H4 (cell line): ENCODE results near the gene CCR5AS.
A peak's percentile ranks its signal among the peaks of the same experiment; 100 is the strongest.

ENCODE experiments used
- DNase-seq: peaks from one replicate; pipeline ENCODE4 v3.0.0-alpha.2; 2015; ENCODE audit warnings: low spot score

The CCR5AS gene

DNA sequence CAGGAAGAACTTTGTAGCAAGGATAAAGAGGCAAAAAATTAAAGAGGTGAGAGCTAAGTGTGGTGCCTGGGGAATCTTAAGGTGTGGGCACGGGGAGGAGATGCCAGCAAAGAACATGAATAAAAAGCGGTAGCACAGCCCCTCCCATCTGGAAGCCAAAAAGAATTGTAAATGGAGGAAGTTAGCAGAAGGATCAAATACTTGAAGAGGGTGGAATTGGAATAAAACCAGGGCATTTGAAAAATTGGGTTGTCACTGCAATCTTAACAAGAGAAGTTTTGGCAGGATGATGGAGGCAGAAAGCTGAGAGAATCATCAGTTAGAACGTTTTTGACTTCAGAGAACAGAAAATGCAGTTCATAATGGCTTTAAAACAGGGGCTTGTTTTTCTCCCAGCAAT, 50.6 kb downstream of the CCR5AS start:
- DNase-seq, result no peak

DNA sequence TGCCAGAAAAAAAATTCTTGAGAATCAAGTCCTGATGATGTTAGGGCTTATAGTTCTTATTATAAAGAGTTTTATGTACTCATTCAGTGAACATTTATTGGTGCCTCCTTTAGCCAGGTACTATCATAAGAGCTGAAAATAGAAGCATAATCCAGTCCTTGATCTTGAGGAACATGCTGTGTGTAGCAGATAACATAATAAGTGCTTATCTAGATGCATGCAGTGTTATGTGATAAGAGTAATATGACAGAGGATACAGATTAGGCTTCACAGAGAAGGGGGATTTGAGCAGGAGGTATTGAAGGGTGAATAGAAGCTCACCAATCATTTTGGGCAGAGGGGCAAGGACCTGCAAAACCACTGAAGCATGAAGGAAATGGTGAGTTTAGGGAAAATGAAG, 51.9 kb downstream of the CCR5AS start:
- no peak for DNase-seq

DNA sequence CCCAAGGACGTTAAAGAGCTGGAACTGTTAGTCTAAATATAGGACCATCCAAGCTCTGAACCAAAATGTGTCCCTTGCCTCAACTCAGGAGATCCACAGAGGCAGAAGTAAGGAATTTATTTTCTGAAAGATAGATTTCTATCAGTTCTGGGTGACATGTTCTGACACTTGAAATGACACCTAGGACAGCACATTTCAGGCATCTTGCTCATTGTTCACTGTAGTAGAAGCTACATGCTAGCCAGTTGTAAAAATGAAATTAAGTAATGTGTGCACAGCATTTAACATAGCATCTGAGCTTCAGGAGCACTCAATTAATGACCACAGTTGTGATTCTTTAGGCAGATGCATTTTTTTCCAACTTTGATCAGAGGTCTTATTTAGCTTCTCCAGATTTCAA, 52.4 kb downstream of the CCR5AS start:
- DNase-seq, result no peak

DNA sequence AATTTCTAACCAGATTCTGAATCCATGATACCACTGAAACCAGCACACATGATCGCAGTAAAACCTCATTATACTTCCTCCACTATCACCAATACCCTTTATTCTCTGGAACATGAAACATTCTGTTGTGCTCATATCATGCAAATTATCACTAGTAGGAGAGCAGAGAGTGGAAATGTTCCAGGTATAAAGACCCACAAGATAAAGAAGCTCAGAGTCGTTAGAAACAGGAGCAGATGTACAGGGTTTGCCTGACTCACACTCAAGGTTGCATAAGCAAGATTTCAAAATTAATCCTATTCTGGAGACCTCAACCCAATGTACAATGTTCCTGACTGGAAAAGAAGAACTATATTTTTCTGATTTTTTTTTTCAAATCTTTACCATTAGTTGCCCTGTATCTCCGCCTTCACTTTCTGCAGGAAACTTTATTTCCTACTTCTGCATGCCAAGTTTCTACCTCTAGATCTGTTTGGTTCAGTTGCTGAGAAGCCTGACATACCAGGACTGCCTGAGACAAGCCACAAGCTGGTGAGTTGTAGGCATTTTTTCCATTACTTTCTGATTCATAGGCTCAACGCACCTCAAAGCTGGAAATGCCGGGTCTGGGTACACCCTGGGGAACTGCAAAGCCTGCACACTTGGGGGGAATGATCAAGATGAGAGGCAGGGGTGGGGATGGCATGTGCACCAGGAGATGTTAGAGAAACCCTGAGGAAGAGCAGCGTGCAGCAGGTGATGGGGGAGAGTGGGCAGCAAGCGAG, 53.0 kb downstream of the CCR5AS start, which contains the start of gene CCR2:
TSS of gene CCR2 (plus strand) at position 465 of the 764 bp plus-strand sequence. CDS start 3,417 bp downstream, outside the sequence.
- no peak for DNase-seq

DNA sequence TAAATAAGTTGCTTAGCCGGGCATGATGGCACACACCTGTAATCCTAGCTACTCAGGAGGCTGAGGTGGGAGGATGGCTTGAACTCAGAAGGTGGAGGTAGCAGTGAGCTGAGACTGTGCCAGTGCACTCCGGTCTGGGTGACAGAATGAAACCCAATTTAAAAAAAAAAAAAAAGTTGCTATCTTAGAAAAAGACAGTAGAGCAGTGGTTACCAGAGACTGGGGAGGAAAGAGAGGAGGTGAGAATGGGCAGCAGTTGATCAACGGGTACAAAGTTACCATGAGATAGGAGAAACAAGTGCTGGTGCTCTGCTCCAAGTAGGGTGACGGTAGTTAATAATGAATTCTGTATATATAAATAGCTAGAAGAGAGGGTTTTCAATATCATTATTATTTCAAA, 53.8 kb downstream of the CCR5AS start:
- DNase-seq, result no peak

DNA sequence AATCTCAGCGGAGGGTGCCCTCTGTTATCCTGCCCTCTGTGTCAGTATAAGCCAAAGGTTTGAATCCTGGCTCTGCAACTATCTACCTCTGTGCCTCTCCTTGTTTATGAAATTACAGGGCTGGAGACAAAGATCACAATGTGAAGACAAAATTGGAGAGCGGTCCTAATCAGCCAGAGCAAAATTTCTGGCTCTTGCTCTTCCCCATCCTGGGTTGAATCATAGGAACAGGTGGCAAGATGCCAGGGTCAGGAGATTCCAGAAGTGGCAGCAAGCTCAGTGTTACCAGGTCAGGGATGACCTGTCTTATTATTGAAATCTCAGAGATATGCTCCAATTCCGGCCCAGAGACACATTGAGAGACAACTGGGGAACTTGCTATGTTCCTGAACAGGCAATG, 55.2 kb downstream of the CCR5AS start:
- no peak for DNase-seq

DNA sequence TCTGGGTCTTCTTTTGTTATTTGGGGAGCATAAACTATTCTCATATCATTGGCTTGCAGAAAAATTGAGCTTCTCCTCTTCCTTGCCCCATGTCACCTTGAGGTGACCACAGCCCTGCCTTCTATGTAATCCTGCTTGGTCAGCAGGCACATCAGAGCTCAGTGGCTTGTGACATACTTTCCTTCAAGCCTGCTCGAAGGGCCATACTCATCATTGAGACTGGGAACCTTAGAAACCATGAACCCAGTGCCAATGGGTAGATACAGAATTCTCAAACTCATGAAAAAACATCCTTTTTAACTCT, 56.7 kb downstream of the CCR5AS start:
- DNase-seq, result no peak

DNA sequence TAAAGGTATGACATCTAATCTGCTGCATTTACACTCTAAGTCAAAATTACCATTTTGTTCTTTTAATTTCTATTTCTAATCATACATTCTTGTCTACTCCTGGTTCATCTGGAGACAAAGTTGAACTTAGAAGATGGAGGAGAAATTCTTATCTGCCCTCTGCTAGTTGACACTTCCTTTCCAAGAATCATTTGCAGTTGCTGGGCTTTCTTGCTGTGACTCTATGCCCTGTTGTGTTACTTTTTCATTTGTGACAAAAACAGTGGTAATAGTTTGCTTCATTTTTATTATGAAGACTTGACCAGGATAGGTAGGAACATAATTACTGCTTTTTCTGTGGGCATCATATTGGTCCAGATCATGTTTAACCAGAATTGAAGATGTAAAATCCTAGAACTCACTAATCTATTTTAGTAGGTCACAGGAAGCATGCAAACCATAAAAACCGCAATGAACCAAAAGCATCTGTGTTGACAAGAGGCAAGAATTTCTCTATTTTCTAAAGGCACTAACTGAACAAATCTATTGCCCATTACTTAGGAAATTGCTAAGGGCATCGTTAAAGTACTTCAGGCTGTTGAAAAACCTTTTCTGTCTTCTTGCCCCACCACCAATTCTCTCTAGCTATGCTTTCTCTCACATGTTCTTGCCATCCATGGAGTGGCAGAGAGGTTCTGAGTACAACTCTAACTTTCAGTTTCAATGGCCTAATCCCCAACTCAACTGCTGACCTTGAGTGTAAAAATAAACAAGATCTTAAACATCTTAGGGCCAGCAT, 57.2 kb downstream of the CCR5AS start:
- DNase-seq, result no peak

DNA sequence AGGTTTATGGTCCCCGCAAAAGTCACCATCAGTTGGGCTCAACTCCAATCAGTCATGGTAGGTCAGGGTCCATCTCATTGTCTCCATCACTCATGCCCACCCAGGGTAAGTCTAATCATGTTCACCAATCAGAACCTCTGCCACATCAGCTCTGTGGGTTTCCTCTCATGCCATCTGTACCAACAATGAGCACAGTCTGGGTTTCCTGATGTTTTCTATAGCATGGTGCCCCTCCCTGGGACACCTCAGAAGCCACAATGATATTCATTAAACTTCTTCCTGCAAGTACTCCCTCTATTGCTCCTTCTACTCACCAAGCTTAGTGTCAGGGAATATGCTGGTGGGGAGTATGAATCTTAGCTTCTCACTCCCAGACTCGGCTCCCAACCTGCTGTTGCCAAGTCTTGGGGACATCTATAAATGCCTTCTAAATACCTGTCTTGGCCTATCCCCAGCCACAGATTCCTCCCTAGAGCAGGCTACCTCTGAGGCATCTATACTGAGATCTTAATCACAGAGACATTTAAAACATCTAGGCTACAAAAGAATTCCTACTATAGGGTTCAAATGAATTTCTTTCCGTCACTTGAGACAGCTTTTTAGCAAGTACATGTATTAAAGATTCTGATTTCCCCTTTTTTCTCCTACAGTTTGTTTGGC, 57.9 kb downstream of the CCR5AS start:
- DNase-seq, result no peak

DNA sequence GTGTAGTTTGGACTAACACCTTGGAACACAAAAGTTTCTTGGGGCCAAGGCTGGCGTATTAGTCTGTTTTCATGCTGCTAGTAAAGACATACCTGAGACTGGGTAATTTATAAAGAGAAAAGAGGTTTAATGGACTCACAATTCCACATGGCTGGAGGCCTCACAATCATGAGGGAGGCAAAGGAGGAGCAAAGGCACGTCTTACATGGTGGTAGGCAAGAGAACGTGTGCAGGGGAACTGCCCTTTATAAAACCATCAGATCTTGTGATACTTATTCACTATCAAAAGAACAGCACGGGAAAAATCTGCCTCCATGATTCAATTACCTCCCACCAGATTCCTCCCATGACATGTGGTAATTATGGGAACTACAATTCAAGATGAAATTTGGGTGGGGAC, 62.4 kb downstream of the CCR5AS start:
- DNase-seq, result no peak

DNA sequence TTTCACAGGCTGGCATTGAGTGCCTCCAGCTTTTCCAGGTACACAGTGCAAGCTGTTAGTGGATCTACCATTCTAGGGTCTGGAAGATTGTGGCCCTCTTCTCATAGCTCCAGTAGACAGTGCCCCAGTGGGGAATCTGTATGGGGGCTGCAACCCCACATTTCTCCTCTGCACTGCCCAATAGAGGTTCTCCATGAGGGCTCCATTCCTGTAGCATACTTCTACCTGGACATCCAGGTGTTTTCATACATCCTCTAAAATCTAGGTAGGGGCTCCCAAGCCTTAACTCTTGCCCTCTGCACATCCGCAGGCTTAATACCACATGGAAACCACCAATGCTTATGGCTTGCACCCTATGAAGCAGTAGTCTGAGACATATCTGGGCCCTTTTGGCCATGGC, 68.0 kb downstream of the CCR5AS start:
- no peak for DNase-seq

DNA sequence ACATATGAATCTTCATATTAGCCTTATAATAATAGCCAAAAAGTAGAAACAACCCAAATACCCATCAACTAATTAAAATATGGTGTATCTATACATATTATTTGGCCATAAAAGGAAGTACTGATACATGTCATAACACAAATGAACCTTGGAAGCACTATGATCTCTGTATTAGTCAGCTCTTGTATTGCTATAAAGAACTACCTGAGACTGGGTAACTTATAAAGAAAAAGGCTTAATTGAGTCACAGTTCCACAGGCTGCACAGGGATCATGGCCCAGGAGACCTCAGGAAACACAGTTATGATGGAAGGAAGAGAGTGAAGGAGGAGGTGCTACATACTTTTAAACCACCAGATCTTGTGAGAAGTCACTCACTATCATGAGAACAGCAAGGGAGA, 69.0 kb downstream of the CCR5AS start:
- DNase-seq, result no peak

DNA sequence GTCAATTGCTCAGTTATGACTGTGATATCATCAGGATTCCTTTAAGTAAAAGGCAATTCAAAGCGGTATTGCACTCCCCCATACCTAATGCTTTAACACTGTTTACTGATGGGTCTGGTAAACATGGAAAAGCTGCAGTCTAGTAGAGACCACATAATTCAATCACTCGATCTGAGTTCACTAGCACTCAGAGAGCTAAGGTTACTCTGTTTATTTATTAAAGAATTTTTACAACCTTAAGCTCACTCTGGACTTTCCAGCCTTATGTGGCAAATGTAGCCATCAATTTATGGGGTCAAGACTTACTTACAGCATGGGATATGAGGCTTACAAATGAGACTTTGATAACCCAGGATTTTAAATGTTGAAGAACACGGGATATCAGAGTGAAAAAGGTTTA, 71.3 kb downstream of the CCR5AS start:
- peak; percentile 31 for DNase-seq

DNA sequence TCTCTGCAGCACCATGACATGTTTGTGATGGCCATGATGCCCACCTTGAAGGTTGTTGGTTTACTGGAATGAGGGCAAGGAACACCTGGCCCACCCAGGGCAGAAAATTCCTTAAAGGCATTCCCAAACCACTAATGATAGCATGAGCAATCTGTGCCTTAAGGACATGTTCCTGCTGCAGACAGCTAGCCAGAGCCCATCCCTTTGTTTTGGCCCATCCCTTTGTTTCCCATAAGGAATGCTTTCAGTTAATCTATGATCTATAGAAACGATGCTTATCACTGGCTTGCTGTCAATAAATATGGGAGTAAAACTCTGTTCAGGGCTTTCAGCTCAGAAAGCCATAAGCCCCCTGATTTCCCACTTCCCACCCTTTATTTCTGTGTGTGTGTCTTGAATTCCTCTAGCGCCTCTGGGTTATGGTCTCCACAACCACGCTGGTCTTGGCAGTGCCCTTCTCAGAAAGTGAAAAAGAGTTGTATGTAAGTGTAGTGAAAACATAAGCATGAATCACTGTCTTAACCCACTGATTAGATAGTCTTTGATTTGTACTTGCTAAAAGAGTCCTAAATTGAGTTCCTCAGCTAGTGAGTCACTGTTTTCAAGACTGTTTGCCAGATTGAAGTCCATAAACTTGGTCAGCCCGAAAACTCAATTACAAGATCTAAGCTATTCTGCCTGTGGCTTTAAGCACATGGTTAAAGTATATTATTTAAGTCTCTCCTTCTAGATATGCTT, 72.0 kb downstream of the CCR5AS start:
- peak; percentile 71 for DNase-seq

DNA sequence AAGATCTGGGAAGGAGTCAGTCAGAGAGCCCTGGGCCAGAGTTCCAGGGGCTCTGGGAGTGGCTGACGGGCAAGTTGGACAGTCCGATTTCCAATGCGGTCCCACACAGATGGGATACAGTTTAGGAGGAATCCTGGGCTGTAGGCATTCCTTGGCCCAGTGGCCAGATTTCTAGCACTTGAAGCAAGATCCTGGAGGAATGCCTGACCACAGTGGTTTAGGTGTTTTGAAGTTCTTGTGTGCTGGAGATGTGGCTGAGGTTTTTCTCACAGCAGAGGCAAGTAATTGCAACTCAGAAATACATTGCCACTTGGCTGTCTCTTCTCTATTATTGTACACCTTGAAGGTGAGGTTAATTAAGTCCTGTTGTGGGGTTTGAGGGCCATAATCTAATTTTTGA, 76.2 kb downstream of the CCR5AS start:
- DNase-seq, result peak; percentile 64

DNA sequence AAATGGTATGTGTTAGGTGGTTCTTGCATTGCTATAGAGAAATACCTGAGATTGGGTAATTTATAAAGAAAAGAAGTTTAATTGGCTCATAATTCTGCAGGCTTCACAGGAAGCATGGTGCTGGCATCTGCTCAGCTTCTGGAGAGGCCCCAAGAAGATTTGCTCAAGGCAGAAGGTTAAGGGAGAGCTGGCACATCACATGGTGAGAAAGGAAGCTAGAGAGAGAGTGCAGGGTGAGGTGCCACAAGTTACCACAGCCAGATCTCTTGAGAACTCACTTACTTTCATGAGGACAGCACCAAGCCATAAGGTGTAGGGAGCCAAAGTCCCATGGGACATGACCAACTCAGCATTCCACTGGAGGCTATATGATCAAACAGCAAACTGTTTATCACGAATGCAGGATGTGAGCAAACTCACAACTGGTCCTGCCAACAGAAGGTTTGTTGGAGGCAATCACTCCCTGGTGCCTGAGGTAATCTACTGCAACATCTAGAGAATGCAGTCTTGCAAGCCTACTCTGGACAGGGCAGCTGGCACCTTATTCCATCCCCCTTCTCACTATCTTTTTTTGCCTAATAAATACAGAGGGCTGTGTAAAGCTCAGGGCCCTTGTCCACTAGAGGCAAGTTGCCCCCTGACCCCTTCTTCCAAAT, 81.1 kb downstream of the CCR5AS start:
- no peak for DNase-seq

DNA sequence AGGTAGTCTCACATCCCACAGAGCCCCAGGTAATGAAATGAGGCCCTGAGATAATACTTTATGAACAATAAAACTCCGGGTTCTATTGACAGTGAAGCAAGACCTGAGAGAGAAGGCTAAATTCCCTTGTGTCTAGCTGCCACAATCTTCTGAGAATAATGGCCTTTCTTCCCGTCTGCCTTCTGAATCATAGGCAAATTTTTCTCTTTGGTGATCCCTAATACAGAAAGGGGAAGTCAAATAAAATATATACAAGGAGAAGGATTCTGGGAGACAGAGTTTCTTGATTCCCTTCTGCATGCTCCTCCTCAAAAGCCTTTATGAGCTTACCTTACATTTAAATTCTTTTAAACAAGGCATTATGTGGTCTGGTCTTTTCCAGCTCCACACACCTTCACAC, 82.8 kb downstream of the CCR5AS start:
- DNase-seq, result no peak

DNA sequence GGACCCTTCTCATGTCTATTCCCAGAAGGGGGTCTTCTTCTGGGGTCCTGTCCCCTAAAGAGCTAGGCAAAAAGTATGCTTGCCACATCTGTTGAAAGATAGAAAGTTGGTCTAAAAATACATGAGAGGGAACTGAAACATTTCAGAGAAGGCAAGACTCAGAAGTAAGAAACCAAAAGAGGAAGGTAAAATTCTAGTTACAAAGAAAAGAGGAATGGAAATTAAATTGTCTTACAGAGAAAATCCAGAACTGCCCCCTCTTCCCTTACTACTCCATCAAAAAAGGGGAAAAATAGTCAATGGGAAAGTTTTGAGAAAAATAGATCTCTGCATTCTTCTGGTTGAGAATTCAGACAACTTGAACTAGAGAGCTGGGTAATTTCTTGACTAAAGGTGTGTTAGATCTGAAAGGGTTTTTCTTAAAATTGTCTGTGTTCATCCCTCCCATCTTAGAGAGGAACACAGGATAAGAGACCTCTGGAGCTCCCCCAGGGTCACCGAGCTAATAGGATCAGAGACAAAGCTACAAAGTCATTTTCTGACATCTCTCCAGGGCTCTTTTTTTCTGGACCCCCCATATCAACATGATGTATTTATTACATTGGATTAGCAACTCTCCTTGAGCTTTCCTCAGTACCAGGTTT, 85.3 kb downstream of the CCR5AS start:
- no peak for DNase-seq

DNA sequence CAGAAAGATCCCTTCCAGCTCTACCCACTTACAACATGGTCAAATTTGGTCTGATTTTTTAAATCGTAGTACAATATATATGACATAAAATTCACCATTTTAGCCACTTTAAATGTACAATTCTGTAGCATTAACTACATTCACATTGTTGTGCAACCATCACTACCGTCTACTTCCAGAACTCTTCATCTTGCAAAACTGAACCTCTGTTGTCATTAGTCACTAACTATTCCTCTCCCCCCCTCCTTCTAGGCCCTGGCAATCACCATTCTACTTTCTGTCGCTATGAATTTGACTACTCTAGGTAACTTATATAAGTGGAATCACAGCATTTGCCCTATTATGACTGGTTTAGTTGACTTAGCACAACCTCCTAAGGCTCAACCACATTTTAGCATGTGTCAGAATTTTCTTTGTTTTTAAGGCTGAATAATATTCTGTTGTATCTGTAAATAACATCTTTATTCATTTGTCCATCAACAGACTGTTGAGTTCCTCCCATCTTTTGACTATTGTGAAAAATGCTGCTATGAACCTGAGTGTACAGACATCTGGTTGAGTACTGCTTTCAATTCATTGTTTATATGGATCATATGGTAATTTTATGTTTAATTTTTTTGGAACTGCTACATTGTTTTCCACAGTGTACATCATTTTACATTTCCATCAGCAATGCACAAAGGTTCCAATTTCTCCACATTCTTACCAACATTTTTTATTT, 88.5 kb downstream of the CCR5AS start:
- no peak for DNase-seq

DNA sequence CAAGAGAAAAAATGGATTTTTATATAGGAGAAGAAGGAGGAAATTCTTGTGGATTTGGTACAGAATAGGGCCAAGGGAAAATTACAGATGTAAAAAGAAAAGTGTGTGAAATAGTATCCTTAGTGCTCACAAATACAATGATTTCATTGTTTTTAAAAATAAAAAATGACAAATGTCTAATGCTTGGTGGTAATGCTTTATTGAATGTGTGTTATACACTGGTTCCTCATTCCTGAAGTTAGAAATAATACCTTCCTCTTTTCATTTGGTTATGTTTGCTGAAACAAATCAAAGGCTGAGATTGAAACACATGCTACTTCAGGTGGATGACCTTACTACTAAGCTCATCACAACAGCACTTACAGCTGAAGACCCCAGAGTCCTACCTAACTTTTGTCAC, 90.7 kb downstream of the CCR5AS start:
- DNase-seq, result no peak

DNA sequence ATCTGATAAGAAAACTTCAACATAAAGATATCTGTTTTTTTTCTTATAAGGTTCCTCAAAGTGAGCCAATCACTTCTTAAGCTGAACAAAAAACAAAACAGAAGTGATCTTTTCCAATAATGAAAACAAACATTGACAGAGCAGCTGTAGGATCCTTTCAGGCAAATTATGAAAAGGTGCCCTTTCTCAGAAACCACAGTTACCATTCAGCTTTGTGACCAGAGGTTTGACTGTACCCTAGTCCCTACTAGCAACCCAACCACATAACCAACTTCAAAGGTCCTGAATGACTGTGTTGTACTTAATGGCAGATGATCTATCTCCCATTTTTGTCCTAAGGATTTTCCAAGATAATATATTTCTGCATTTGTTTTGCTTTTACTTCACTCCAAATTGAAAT, 92.3 kb downstream of the CCR5AS start:
- no peak for DNase-seq
